ENCODE data around the gene CHN2.

- no peak for TF ChIP-seq CTCF (conservative IDR thresholded peaks at IDR 0.05)
- TF ChIP-seq EZH2 (IDR thresholded peaks at IDR 0.05; ENCODE audit: low read depth) = no peak
These were observed 224.1 kb downstream of the CHN2 start for GRCh38 chr7:29418651-29419050.

All from PC-9 (cell line).